ENCODE data around the gene EPS8L2.

DNA sequence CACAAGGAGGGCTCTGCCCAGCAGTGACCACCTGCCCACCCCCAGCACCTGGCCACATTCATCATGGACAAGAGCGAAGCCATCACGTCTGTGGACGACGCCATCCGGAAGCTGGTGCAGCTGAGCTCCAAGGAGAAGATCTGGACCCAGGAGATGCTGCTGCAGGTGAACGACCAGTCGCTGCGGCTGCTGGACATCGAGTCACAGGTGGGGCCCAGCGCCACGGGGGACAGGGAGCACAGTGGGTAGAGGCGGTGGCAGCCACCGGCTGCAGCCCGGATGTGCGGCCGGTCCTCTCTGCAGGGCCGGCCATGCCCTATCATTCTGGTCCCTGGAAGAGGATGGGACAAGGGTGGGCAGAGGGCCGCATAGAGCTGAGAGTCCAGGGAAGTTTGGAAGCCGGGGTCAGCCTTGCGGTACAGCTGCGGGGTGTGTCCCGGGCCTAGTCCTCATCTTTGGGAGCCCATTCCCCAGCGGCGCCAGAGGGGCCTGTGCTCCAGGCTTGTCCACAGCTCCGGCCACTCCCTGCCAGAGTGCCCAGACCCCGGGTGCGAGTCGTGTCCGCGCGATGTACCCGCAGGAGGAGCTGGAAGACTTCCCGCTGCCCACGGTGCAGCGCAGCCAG lies 14.1 kb downstream of the EPS8L2 start:
- TF ChIP-seq CTCF (conservative IDR thresholded peaks at IDR 0.05; ENCODE audit: low read depth, low read length) (no peak), POLR2A (IDR thresholded peaks at IDR 0.05; ENCODE audit: low read depth, low read length) (no peak), RCOR1 (IDR thresholded peaks at IDR 0.05; ENCODE audit: insufficient replicate concordance, low read length) (no peak), FOS (IDR thresholded peaks at IDR 0.05; ENCODE audit: low read depth, low read length) (no peak), MAFK (IDR thresholded peaks at IDR 0.05; ENCODE audit: low read depth, low read length) (no peak)
